ENCODE measurements around the gene COQ5. TPM values are rescaled to one million over a fixed set of nuclear protein-coding genes. Genes with fewer than 3 reads are reported as not detected.
"Not testable (repeated sequence)": the region's sequence is repeated elsewhere in the genome, so short reads cannot be mapped to it uniquely, and the experiment has no call there.

Gene COQ5
- total RNA-seq, 1 experiment from 2014 or later, result 34.3 TPM

- in situ Hi-C loops (cut with HindIII; ENCODE audit: low sequenced_read_pairs), result no loop called here
- no peak for DNase-seq (ENCODE audit: low spot score)
Observed at GRCh38 chr12:120488057-120488640, 40.8 kb downstream of the COQ5 start.

GRCh38 chr12:120487552-120487951 is 41.4 kb downstream of the COQ5 start:
- in situ Hi-C loops (cut with HindIII; ENCODE audit: low sequenced_read_pairs); DNase-seq (ENCODE audit: low spot score): not testable (repeated sequence)

GRCh38 chr12:120485961-120486881 is 42.7 kb downstream of the COQ5 start:
- no peak for DNase-seq (ENCODE audit: low spot score)
- in situ Hi-C loops (cut with HindIII; ENCODE audit: low sequenced_read_pairs), result no loop called here

DNA sequence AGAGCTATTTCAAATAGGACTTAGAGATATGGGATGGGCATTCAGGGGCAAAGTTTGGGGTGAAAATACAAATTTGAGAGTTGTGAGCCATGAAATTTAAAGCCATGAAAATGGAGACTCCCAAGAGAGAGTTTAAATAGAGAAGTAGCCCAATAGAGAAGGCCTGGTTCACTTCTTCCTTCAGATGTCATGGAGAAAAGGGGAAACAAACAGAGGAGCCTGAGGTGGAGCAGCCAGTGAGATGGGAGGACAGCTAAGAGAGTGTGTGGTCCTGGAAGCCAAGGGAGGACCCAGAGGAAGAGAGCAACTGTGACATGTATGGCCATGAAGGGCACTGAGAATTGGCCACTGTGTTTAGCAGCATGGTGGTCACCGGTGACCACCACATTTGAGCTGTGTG is 45.3 kb downstream of the COQ5 start:
- DNase-seq (ENCODE audit: low spot score), result no peak
- in situ Hi-C loops (cut with HindIII; ENCODE audit: low sequenced_read_pairs), result no loop called here

- in situ Hi-C loops (cut with HindIII; ENCODE audit: low sequenced_read_pairs), result no loop called here
Observed at GRCh38 chr12:120481022-120481767, 47.8 kb downstream of the COQ5 start.

GRCh38 chr12:120480211-120480610 is 48.7 kb downstream of the COQ5 start:
- DNase-seq (ENCODE audit: low spot score), result no peak
- in situ Hi-C loops (cut with HindIII; ENCODE audit: low sequenced_read_pairs), result no loop called here

More at GRCh38 chr12:120481022-120481767, 47.8 kb downstream of the COQ5 start:
- no peak for DNase-seq (ENCODE audit: low spot score)

DNA sequence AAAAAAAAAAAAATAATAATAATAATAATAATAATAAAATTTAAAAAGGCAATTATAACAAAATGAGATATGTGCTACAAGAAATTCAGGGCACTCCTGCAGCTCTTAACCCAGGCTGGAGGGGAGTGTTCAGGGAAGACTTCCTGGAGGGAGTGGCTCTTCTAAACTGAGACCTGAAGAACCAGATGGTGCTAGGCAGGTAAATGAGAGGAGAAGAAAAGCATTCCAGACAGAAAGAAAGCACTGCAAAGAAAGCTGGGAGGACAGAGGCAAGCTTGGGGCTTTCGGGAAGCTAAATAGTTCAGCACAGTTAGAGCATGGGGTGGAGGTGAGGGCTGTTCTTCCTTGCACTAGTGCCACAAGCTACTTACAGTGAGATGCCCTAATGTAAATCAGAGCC is 49.5 kb downstream of the COQ5 start:
- no peak for DNase-seq (ENCODE audit: low spot score)
- in situ Hi-C loops (cut with HindIII; ENCODE audit: low sequenced_read_pairs), result no loop called here

GRCh38 chr12:120475643-120476042 is 53.3 kb downstream of the COQ5 start:
- no peak for DNase-seq (ENCODE audit: low spot score)
- in situ Hi-C loops (cut with HindIII; ENCODE audit: low sequenced_read_pairs), result no loop called here

DNA sequence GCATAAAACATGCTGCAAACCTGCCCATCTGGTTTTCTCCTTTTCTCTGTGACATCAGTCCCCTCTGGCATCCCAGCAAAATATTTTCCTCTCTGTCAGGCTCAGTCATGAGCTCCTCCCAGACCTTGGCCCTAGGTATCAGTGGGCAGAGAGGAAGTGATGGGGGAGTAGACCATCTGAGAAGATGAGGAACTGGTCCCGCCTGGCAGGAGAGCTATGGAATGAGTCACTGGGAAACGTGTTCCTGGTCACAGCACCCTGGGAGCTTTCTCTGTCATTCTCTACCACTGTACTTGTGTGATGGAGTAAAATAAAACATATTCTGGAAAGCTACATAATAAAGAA is 54.4 kb downstream of the COQ5 start:
- DNase-seq (ENCODE audit: low spot score), result no peak
- in situ Hi-C loops (cut with HindIII; ENCODE audit: low sequenced_read_pairs), result no loop called here

DNA sequence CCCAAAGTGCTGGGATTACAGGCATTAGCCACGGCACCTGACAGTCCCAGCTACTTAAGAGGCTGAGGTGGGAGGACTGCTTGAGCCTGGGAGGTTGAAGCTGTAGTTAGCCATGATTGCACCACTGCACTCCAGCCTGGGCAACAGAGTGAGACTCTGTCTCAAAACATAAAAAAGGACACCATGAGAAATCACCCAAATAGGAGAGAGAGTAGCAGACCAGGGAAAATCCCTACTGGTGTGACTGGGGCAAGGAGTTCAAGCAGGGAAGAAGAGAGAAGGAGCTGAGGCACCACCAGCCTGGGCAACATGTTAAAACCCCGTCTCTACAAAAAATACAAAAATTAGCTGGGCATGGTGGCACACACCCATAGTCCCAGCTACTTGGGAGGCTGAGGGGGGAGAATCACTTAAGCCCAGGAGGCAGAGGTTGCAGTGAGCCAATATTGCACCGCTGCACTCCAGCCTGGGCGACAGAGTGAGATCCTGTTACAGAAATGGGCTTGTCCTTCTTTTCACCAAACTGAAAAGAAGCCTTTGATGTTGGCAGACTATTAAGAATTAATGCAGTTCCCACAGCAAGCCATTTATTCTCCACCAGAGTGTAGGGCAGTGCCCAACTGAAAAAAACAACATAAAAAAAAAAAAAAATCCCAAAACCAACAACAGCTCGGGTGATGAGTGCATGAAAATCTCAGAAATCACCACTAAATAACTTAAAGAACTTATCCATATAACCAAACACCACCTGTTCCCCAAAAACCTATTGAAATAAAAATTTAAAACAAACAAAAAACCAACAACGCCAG is 54.9 kb downstream of the COQ5 start:
- in situ Hi-C loops (cut with HindIII; ENCODE audit: low sequenced_read_pairs), result no loop called here
- no peak for DNase-seq (ENCODE audit: low spot score)

- in situ Hi-C loops (cut with HindIII; ENCODE audit: low sequenced_read_pairs), result no loop called here
- no peak for DNase-seq (ENCODE audit: low spot score)
Observed at GRCh38 chr12:120472521-120472920, 56.4 kb downstream of the COQ5 start.

GRCh38 chr12:120470150-120470784 is 58.7 kb downstream of the COQ5 start:
- in situ Hi-C loops (cut with HindIII; ENCODE audit: low sequenced_read_pairs), result no loop called here
- DNase-seq (ENCODE audit: low spot score), result peak; percentile 43

- in situ Hi-C loops (cut with HindIII; ENCODE audit: low sequenced_read_pairs), result no loop called here
- DNase-seq (ENCODE audit: low spot score), result peak; percentile 92
Observed at GRCh38 chr12:120469450-120470149, 59.4 kb downstream of the COQ5 start, which contains the start of gene SRSF9. TSS of gene SRSF9 (minus strand) at chr12:120469748. CDS start at chr12:120469609, 139 bp downstream.

- DNase-seq (ENCODE audit: low spot score), result no peak
- in situ Hi-C loops (cut with HindIII; ENCODE audit: low sequenced_read_pairs), result no loop called here
Observed at GRCh38 chr12:120468821-120469449, 60.0 kb downstream of the COQ5 start.

DNA sequence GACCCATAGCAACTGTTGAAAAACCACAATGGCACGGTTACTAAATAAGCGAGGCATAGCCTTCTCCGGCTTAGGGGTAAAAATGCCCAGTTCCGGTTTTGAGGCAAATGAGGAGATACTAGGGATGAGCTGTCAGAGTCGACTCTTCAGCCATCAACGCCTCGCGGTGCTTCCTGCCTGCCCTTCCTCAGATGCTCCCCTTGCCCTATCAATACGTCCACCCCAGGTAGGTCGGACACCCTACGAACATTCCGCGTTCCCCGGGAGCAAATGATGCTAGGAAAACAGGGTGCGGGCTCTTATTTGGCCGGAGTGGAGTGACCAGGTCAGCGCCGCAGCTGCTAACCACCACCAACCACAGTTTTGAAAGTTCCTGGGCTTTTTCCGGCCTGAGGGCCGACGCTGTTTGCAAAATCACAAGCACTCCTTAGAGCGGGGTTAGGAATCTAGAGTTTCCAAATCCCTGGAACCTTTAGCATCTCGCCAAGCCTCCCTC is 60.6 kb downstream of the COQ5 start:
- in situ Hi-C loops (cut with HindIII; ENCODE audit: low sequenced_read_pairs), result no loop called here
- peak; percentile 28 for DNase-seq (ENCODE audit: low spot score)

- DNase-seq (ENCODE audit: low spot score), result no peak
- in situ Hi-C loops (cut with HindIII; ENCODE audit: low sequenced_read_pairs), result no loop called here
Observed at GRCh38 chr12:120467439-120467838, 61.5 kb downstream of the COQ5 start.

GRCh38 chr12:120466560-120467315 is 62.2 kb downstream of the COQ5 start:
- in situ Hi-C loops (cut with HindIII; ENCODE audit: low sequenced_read_pairs), result no loop called here
- peak; percentile 61 for DNase-seq (ENCODE audit: low spot score)
